Stimulated activated CD4-positive, alpha-beta T cell treated with anti-CD3 and anti-CD28 coated beads, Interleukin-12 subunit alpha, Interleukin-12 subunit beta, amount 100 ng/mL, for 48 hours (primary cell): ENCODE measurements around the gene RCSD1.
"Not testable (repeated sequence)": the region's sequence is repeated elsewhere in the genome, so short reads cannot be mapped to it uniquely, and the experiment has no call there.

Source experiments
- DNase-seq, 3 donors: peaks; one replicate each; pipeline ENCODE4 v3.0.0-alpha.2; 2020; ENCODE audit warnings: low read depth in 2 of 3, low spot score in 1 of 3

RCSD1 gene, protein sequence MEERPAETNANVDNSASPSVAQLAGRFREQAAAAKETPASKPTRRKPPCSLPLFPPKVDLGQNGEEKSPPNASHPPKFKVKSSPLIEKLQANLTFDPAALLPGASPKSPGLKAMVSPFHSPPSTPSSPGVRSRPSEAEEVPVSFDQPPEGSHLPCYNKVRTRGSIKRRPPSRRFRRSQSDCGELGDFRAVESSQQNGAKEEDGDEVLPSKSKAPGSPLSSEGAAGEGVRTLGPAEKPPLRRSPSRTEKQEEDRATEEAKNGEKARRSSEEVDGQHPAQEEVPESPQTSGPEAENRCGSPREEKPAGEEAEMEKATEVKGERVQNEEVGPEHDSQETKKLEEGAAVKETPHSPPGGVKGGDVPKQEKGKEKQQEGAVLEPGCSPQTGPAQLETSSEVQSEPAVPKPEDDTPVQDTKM

DNA sequence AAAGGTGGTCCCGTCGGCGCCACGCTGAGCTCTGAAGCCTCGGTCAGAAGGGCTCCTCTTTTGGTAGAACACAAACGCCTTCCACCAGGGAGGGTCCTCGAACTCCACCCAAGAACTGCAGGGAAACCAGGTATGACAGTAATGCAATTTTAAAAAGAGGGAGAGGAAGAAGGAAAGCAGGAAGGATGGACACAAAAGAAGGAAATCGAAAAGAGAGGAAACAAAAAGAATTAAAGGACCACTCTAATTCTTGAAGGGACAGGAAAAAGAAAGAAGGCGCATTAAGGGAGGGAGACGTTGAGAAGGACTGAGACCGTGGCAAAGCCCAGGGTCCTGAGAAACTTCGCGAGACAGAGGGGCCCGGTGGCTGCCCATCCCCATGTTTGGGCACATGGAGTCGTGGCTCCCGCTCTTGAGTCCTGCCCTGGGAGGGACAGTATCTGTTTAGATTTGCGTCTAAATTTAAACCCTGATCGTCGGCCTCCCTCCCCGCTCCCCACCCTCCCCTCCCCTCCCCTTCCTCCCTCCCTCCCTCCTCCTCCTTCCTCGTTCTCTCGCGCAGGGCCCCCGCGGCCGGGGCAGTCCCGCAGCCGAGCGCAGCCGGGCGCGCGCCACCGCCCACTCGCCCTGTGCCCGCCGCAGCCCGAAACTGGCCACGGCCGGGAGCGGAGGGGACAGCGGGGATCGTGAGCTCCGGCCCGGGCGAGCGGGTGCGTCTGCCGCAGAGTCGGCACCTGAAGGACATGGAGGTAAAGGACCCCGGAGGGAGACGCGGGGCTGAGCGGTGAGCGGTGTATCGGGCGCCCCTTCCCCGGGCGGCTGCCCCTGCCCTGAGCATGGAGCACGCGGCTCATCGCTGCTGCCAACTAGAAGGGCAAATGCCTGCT is at the start of gene RCSD1:
Gene RCSD1, plus strand, starts transcription at position 552 of the 887 bp plus-strand sequence. Its CDS starts 192 bp downstream, at position 744.
- peak; percentile 45 to 63 (median 47) for DNase-seq

DNA sequence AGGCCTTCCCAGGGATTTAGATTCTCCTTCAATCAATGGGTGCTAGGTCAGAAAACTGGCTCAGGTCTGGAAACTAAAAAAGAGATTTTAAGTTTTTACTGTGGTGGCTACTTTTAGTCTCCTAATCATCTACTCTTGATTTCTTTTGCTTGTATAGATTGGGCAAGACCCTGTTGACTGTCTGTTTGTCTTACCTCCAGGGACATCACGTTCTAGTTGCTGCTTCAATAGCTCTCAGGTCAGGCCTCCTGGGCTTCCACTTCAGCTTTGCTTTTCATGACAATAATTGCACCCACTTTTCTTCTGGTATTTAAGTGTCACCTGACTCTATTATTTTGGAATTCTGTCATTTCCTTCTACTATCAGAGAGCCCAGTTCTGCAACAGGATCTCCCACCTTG is 48.0 kb upstream of the RCSD1 start:
- DNase-seq, result no peak

DNA sequence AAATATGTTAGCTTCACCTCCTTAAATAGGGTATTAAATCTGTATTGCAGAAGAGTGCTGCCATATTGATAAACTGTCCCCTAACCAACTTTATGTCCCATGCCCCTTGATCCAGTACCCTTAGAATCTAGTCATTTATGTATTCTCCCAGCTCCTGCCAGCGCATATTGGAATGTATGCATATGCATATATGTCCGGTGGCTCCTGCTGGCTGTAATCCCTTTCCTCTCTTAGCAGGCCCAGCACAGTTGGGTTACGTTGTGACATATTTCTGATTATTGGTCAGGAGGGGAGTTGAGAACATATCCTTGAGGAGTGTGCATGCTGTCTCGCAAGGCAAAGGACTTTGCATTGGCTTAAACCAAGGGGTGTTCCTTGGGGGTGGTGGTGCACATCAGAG is 47.3 kb upstream of the RCSD1 start:
- DNase-seq, result no peak

- no peak for DNase-seq
Observed at GRCh38 chr1:167584581-167584980, 45.5 kb upstream of the RCSD1 start.

DNA sequence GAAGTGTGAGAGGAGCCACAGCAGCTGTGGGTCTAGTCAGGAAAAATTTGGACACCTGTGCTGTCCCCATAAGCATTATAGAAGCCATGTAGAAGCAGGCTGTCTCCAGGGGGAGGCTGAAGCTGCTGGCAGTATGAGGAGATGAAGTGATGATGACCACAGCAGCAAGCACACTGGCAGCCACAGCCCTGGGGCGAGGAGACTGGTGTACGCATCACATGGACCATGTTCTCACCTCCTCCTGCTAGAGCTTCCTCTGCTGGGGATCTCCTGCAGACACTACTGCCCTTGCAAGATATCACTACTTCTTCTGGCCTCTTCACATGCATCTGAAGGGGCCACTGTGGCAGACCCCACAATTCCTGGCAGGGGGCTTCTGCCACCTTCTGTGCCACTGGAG is 42.7 kb upstream of the RCSD1 start:
- no peak for DNase-seq

DNA sequence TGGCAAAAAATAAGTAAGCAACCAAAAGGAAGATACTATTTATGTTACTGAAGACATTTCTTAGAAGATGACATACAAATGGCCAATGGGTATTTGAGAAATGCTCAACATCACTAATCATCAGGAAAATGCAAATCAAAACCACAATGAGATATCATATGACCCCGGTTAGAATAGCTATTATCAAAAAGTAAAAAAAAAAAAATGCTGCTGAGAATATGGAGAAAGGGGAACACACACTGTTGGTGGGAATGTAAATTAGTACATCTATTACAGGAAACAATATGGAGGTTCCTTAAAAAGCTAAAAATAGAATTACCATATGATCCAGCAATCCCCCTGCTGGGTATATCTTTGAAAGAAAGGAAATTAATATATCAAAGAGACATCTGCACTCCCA is 42.2 kb upstream of the RCSD1 start:
- DNase-seq, result no peak

GRCh38 chr1:167588361-167588760 is 41.7 kb upstream of the RCSD1 start:
- DNase-seq, result no peak

DNA sequence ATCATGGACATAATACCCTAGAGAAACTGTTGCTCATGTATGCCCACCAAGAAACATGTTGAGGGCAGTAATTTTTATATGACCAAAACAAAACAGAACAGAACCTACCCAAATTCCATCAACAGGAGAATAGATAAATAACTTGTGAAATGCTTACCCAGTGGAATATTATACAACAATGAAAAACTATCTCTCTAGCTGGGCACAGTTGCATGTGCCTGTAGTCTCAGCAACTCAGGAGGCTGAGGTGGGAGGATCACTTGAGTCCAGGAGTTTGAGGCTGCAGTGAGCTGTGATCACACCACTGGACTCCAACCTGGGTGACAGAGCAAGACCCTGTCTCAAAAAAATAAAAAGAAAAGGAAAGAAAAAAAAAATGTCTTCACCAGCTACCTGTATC is 37.6 kb upstream of the RCSD1 start:
- DNase-seq, result no peak

GRCh38 chr1:167593860-167594259 is 36.2 kb upstream of the RCSD1 start:
- no peak for DNase-seq

- no peak for DNase-seq
Observed at GRCh38 chr1:167594822-167595221, 35.2 kb upstream of the RCSD1 start.

DNA sequence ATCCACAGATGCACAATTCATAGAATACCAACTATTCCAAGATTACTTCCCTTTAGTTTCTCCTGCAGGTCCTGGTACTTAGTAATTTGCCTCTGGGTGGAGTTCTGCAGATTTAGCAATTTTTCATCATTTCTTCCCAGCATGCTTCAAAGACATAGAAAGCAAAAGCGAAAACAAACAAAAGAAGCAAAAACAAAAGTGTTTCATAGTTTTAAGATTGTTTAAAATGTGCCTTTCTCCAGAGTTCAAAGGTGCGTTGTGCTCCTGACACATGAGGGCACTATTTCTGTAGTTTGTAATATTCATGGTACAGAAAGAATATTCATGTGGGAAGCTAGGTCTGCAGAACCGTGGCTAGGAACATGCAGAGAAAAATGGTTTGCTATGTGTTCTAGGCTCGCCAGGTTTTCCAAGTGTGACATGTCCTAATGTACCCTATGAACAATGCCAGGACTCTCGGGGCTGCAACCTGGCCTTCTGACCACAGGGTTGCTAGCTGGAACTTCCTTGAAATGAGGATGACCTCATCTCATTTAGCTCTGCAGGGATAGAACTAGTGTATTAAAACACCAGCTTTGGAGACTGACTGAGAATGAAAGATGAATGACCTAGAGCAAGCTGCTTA is 30.0 kb upstream of the RCSD1 start:
- no peak for DNase-seq

DNA sequence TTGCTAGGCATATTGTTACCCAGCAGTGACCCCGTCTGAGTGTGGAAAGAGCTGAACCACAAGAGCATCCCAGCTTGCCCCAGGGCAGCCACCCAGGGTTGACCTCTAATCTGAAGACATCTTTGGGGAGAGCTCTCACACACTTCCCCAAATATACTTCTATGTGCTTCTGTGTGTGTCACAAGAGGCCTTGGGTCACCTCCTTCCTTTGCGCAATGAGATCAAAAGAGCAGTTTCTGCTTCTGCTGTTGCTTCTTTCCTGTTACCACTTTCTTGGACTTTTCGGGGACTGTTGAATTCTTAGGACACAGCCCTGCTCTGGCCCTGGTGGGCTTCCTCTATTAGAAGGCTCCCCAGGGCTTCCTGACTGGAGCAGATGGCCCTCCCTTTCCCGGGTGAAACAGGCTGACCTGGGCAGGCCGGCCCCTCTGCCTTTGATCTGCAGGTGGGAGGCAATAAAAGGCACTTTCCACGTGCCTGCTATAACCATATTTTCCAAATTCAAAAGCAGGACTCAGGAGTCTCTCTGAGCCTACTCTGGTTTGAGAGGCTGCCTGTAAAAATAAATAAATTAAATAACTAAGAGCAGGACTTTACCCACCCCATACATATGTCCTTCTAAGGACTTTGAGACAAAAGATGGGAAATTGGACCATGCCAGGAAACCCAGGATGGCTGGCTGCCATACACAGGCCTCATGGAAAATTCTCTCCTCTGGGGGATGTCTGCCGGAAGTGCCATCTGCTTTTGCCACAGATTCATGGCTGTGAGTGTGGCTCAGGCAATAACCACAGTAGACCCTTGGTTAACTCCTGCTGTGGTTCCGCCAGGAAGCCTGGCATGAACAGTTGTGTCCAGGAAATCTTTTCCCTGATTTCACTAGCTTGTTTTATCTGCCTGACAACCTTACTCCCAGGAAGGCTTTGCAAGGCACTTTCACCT is 28.3 kb upstream of the RCSD1 start:
- DNase-seq, result no peak

- no peak for DNase-seq
Observed at GRCh38 chr1:167602840-167603239, 27.2 kb upstream of the RCSD1 start.

DNA sequence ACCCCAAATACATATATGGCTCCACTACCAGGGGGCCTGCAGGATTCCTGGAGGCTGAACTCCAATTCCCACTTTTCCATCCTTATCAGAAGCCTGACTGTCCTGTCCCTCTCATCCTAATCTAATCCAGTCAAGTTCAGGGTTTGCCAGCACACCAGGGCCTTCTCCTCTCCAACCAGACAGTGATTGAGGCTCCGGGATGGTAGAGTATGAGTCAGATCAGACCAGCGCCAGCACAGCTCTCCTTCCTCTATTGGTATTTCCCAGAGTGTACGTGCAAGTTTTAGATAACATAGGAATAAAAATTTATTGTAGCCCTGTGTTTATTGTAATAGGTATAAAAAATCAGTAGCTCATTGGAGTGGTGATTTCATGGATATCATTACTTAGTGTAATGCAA is 24.5 kb upstream of the RCSD1 start:
- no peak for DNase-seq

DNA sequence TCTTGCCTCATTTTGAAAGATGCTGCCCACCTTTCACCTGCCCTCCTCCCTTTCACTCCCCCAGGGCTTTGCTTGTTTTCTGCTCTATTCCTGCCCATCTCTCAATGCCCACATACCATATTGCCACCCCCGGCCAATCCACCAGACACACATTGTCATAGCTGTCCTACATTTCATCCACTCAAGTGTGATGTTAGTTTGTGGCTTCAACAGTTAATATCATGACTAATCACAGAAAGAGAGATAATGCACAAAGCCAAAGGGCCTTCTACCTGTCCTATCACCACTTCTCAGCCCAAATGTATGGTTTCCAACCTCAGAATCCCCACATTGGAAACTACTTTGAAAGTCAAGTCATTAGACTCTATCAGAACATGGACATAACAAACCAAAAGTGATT is 18.0 kb upstream of the RCSD1 start:
- DNase-seq, result no peak

- DNase-seq, result no peak
Observed at GRCh38 chr1:167612587-167613385, 17.2 kb upstream of the RCSD1 start.

DNA sequence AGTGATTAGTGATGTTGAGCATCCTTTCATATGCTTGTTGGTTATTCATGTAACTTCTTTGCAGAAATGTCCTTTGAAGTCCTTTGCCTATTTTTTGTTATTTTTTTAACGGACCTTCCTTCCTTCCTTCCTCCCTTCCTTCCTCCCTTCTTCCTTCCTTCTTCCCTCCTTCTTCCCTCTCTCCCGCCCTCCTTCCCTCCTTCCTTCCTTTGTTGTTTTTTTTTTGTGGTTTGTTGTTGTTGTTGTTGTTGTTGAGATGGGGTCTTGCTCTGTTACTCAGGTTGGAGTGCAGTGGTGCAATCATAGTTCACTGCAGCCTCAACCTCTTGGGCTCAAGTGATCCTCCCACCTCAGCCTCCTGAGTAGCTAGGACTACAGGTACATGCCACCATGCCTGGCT is 16.0 kb upstream of the RCSD1 start:
- not testable (repeated sequence) for DNase-seq

DNA sequence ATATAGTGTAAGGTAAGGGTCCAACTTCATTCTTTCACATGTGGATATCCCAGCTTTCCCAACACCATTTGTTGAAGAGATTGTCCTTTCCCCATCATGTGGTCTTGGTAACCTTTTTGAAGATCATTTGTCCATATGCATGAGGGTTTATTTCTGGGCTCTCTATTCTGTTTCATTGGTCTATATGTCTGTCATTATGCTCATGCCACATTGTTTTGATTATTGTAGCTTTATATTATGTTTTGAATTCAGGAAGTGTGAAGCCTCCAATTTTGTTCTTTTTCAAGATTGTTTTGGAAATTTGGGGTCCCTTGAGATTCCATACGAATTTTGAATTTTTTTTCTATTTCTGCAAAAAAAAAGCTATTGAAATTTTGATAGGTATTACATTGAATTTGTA is 15.2 kb upstream of the RCSD1 start:
- no peak for DNase-seq

GRCh38 chr1:167616521-167616920 is 13.5 kb upstream of the RCSD1 start:
- DNase-seq, result no peak
